ENCODE results near the gene PPP6R3.
"Not testable (repeated sequence)": the region's sequence is repeated elsewhere in the genome, so short reads cannot be mapped to it uniquely, and the experiment has no call there.

PPP6R3 gene

DNA sequence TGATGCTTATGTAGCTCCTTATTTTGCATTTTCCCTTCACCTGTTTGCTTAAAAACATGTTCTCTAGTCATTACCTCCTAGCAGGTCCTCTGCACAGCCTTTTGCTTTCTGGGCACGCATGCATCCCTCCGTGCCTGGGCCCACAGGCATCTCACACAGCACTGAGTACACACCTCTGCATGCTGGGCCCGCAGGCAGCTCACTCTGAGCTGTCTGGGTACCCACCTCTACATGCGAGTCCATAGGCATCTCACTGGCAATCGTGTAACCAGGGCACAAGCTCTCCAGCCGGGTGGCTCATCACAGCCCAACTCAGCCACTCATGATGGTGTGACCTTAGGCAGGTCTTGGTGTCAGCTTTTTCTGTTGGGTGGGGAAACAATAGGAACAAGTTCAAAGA, 155.1 kb downstream of the PPP6R3 start:
- no peak overlapping the region for H3K4me3 ChIP-seq (ENCODE audit: low read depth, low read length)
- TF ChIP-seq CTCF (IDR thresholded peaks at IDR 0.05; ENCODE audit: low read depth, low read length): no peak
- no peak for TF ChIP-seq POLR2A (IDR thresholded peaks at IDR 0.05; ENCODE audit: extremely low read depth, insufficient read length)
- no peak for TF ChIP-seq MYC (IDR thresholded peaks at IDR 0.05; ENCODE audit: low read depth, low read length)
- TF ChIP-seq MAX (IDR thresholded peaks at IDR 0.05; ENCODE audit: low read depth, low read length): no peak
- DNase-seq (ENCODE audit: low read depth): no peak

DNA sequence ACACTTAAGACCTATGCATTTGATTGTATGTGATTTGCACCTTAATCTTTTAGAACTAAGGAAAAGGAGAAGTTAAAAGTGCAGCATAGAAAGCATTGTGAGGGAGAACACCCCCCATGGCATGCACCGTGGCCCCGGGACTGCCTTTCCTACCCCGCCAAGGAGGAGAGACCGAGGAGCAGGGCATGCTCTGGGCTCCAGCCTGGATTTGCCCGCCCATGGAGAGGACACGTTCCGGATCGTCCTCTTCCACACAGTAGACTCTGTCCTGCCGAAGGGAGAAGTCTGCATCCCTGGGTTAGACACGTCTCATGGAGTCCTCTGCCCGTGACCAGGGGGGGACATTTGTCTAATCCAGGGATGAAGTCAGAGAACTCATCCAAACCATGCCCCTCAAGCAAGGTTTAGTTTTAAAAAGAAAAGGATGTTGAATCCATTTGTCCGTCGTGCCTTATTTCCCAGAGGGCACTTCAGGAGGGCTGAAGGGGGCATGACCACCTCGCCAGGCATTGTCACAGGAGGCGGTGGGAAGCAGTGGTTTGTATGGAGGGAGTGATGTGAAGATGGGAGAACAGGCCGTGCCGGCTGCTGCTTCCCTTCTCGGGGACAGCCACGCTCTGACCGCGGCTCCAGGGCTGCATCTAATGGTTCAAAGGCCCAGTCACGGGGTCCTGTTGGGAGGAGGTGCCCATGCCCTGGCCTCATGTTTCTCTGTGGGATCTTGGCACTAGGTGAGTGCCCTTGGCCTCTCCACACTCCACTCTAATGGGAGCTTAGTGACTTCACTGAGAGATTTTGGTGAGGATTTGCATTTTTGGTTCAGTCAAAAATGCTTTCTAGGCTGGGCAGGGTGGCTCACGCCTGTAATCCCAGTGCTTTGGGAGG, 157.6 kb downstream of the PPP6R3 start:
- no peak for DNase-seq (ENCODE audit: low read depth)
- H3K4me3 ChIP-seq (ENCODE audit: low read depth, low read length): no peak overlapping the region
- no peak for TF ChIP-seq MAX (IDR thresholded peaks at IDR 0.05; ENCODE audit: low read depth, low read length)
- TF ChIP-seq MYC (IDR thresholded peaks at IDR 0.05; ENCODE audit: low read depth, low read length): no peak
- TF ChIP-seq CTCF (IDR thresholded peaks at IDR 0.05; ENCODE audit: low read depth, low read length): no peak
- TF ChIP-seq POLR2A (IDR thresholded peaks at IDR 0.05; ENCODE audit: extremely low read depth, insufficient read length): no peak

- TF ChIP-seq CTCF (IDR thresholded peaks at IDR 0.05; ENCODE audit: low read depth, low read length) (no peak), POLR2A (IDR thresholded peaks at IDR 0.05; ENCODE audit: extremely low read depth, insufficient read length) (no peak), MAX (IDR thresholded peaks at IDR 0.05; ENCODE audit: low read depth, low read length) (no peak), MYC (IDR thresholded peaks at IDR 0.05; ENCODE audit: low read depth, low read length) (no peak)
- no peak overlapping the region for H3K4me3 ChIP-seq (ENCODE audit: low read depth, low read length)
- no peak for DNase-seq (ENCODE audit: low read depth)
Measured at GRCh38 chr11:68621826-68622225, 161.3 kb downstream of the PPP6R3 start.

DNA sequence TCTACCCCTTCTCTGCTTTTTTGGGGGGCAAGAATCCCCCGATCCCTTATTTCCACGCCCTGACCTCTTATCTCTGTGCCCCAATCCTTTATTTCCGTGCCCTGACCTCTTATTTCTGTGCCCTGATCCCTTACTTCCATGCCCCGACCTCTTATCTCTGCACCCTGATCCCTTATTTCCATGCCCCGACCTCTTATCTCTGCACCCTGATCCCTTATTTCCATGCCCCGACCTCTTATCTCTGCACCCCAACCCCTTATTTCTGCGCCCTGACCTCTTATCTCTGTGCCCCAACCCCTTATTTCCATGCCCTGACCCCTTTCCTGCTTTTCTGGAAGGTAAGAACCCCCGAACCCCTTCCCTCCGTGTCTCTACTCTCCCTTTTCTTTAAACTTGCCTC, 163.2 kb downstream of the PPP6R3 start:
- not testable (repeated sequence) for H3K4me3 ChIP-seq (ENCODE audit: low read depth, low read length); DNase-seq (ENCODE audit: low read depth)

DNA sequence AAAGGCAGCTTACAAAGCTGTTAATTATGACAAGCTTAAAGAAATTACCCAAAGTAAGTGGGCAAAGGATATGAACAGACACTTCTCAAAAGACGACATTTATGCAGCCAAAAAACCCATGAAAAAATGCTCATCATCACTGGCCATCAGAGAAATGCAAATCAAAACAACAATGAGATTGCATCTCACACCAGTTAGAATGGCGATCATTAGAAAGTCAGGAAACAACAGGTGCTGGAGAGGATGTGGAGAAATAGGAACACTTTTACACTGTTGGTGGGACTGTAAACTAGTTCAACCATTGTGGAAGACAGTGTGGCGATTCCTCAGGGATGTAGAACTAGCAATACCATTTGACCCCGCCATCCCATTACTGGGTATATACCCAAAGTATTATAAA, 164.5 kb downstream of the PPP6R3 start:
- DNase-seq (ENCODE audit: low read depth): not testable (repeated sequence)

DNA sequence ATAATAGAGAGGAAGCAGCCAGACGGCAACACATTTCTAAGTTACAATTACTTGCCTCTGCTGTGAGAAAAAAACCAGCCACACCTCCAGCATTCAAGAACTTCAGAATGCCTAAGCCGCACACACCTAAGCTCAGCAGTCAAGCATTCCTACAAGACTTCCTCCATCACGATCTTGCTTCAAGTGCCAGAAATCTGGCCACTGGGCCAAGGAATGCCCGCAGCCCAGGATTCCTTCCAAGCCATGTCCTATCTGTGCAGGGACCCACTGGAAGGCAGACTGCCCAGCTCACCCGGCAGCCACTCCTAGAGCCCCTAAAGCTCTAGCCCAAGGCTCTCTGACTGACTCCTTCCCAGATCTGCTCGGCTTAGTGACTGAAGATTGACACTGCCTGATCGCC, 165.7 kb downstream of the PPP6R3 start:
- H3K4me3 ChIP-seq (ENCODE audit: low read depth, low read length); DNase-seq (ENCODE audit: low read depth): not testable (repeated sequence)

More for the DNA sequence above, 164.5 kb downstream of the PPP6R3 start:
- not testable (repeated sequence) for H3K4me3 ChIP-seq (ENCODE audit: low read depth, low read length)

GRCh38 chr11:68628837-68629236, 168.3 kb downstream of the PPP6R3 start:
- not testable (repeated sequence) for DNase-seq (ENCODE audit: low read depth); H3K4me3 ChIP-seq (ENCODE audit: low read depth, low read length)

GRCh38 chr11:68632375-68632774, 171.8 kb downstream of the PPP6R3 start:
- H3K4me3 ChIP-seq (ENCODE audit: low read depth, low read length); DNase-seq (ENCODE audit: low read depth): not testable (repeated sequence)

DNA sequence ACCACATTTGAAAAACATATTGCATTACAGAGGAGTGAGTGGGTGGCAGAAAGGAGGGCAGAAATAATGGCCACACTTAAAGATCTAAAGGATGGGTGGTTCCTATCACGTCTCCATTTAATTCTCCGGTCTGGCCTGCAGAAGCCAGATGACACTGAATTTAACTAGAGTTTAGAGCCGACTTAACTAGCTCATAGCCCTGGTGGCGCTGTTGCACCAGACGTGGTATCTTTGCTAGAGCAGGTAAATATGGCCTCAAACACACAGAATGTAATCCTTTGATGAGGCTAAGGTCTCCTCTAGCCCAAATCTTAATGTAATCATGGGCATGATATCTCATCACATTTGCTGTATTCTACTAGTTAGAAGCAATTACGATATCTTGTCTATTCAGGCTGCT, 172.2 kb downstream of the PPP6R3 start:
- TF ChIP-seq MYC (IDR thresholded peaks at IDR 0.05; ENCODE audit: low read depth, low read length) (0 out of 2 replicates have a peak, but pooled peaks have one; percentile 28), MAX (IDR thresholded peaks at IDR 0.05; ENCODE audit: low read depth, low read length) (peak; percentile 10; the same call in 1 of the 2 replicates), POLR2A (IDR thresholded peaks at IDR 0.05; ENCODE audit: extremely low read depth, insufficient read length) (no peak), CTCF (IDR thresholded peaks at IDR 0.05; ENCODE audit: low read depth, low read length) (peak; percentile 77)
- peak; percentile 82 for DNase-seq (ENCODE audit: low read depth)

GRCh38 chr11:68634606-68635005, 174.1 kb downstream of the PPP6R3 start:
- not testable (repeated sequence) for H3K4me3 ChIP-seq (ENCODE audit: low read depth, low read length); DNase-seq (ENCODE audit: low read depth)

More for the DNA sequence above, 172.2 kb downstream of the PPP6R3 start:
- no peak overlapping the region for H3K4me3 ChIP-seq (ENCODE audit: low read depth, low read length)

GRCh38 chr11:68635172-68635571, 174.6 kb downstream of the PPP6R3 start:
- DNase-seq (ENCODE audit: low read depth); H3K4me3 ChIP-seq (ENCODE audit: low read depth, low read length): not testable (repeated sequence)

- H3K4me3 ChIP-seq (ENCODE audit: low read depth, low read length); DNase-seq (ENCODE audit: low read depth): not testable (repeated sequence)
Measured at GRCh38 chr11:68635883-68636282, 175.3 kb downstream of the PPP6R3 start.
